ENCODE measurements around the gene LGALS12.

LGALS12 gene

GRCh38 chr11:63508009-63508408 is 2.1 kb downstream of the LGALS12 start:
- DNase-seq (ENCODE audit: low read depth) = peak; percentile 15
- no peak overlapping the region for H3K4me3 ChIP-seq (ENCODE audit: control insufficient read depth, low read depth, low read length)
- no peak for TF ChIP-seq CTCF (conservative IDR thresholded peaks at IDR 0.05; ENCODE audit: control insufficient read depth, insufficient read depth, low read depth, low read length)

GRCh38 chr11:63508745-63509144 is 2.9 kb downstream of the LGALS12 start:
- TF ChIP-seq CTCF (conservative IDR thresholded peaks at IDR 0.05; ENCODE audit: control insufficient read depth, insufficient read depth, low read depth, low read length) = no peak

GRCh38 chr11:63510360-63511047 is 4.6 kb downstream of the LGALS12 start:
- peak; percentile 94 for DNase-seq (ENCODE audit: low read depth)
- TF ChIP-seq CTCF (conservative IDR thresholded peaks at IDR 0.05; ENCODE audit: control insufficient read depth, insufficient read depth, low read depth, low read length) = no peak
- no peak overlapping the region for H3K4me3 ChIP-seq (ENCODE audit: control insufficient read depth, low read depth, low read length)

More at GRCh38 chr11:63508745-63509144, 2.9 kb downstream of the LGALS12 start:
- no peak overlapping the region for H3K4me3 ChIP-seq (ENCODE audit: control insufficient read depth, low read depth, low read length)
- no peak for DNase-seq (ENCODE audit: low read depth)

- DNase-seq (ENCODE audit: low read depth) = no peak
- no peak overlapping the region for H3K4me3 ChIP-seq (ENCODE audit: control insufficient read depth, low read depth, low read length)
- TF ChIP-seq CTCF (conservative IDR thresholded peaks at IDR 0.05; ENCODE audit: control insufficient read depth, insufficient read depth, low read depth, low read length) = no peak
These were observed 5.3 kb downstream of the LGALS12 start for GRCh38 chr11:63511048-63511748.

- DNase-seq (ENCODE audit: low read depth) = no peak
- no peak overlapping the region for H3K4me3 ChIP-seq (ENCODE audit: control insufficient read depth, low read depth, low read length)
- TF ChIP-seq CTCF (conservative IDR thresholded peaks at IDR 0.05; ENCODE audit: control insufficient read depth, insufficient read depth, low read depth, low read length) = no peak
These were observed 6.9 kb downstream of the LGALS12 start for GRCh38 chr11:63512816-63513215.

GRCh38 chr11:63516109-63516508 is 10.2 kb downstream of the LGALS12 start:
- H3K4me3 ChIP-seq (ENCODE audit: control insufficient read depth, low read depth, low read length) = no peak overlapping the region
- TF ChIP-seq CTCF (conservative IDR thresholded peaks at IDR 0.05; ENCODE audit: control insufficient read depth, insufficient read depth, low read depth, low read length) = no peak
- DNase-seq (ENCODE audit: low read depth) = no peak

Data from fibroblast of mammary gland (primary cell).